NCI-H82 treated with DMSO at 0.1 percent for 48 hours (cell line): Measurements from ENCODE around the gene ARX.
A peak's percentile ranks its signal among the peaks of the same experiment; 100 is the strongest.

ENCODE experiments used
- DNase-seq: peaks from one replicate; lab custom pipeline; 2025; ENCODE audit not compliant: unreplicated experiment; lab: John Stamatoyannopoulos, UW

The ARX gene

DNA sequence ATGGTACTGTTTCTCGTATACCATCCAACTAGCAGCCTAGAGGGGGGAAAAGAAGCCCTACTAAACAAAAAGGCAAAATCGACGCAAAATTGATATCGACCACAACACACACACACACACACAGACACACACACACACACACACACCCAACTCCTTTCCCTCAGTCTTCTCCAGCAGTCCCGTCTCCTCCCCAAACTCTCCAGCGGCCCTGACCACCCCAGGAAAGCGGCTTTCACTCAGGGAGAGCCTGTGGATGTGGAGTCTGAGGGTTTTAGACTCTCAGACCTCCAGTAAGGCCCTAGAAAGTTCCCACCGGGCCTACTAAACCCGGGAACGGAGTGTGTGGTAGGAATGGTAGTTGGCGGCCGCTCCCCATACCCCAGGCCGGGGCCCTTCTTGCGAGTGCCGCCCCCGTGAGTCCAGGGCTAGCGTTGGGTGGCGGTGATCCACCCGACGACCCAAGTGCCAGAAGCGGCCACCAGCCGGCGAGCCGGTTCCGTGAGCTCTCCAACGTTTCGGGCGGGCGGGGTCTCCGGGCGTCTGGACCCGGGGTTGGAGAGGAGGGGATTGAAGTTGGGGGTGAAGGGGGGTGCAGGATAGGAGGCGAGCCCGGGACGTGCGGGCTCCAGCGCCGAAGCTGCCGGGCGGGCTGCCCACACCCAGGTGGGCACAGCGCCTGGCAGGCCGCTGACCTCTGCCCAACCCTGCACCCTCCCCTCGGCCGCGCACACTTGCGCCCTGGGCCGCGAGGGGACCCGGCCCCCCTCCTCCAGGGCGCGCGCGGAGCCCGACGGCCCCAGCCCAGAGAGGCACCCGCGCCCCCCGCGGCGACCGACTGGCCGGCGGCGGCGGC is 13.7 kb downstream of the ARX start:
- no peak for DNase-seq

DNA sequence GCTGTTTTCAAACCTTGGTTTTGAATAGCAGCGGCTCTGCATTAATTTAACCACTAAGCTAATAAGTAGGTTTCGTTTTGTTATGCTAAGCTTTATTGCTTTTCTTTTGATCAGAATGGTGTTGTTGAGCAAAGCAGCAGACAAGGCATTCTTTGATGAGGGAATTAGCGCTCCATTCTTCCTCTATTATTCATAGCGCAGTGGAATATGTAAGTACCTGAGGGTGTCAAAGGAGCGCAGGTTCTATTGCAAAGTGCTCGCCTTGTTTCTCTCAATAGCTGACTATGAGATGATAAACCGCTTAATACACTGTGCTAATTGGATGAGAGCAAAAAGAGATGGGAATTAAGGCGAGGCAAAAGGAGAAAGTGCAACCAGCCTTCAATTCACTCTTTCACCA is 16.3 kb downstream of the ARX start:
- DNase-seq, result peak; percentile 88

DNA sequence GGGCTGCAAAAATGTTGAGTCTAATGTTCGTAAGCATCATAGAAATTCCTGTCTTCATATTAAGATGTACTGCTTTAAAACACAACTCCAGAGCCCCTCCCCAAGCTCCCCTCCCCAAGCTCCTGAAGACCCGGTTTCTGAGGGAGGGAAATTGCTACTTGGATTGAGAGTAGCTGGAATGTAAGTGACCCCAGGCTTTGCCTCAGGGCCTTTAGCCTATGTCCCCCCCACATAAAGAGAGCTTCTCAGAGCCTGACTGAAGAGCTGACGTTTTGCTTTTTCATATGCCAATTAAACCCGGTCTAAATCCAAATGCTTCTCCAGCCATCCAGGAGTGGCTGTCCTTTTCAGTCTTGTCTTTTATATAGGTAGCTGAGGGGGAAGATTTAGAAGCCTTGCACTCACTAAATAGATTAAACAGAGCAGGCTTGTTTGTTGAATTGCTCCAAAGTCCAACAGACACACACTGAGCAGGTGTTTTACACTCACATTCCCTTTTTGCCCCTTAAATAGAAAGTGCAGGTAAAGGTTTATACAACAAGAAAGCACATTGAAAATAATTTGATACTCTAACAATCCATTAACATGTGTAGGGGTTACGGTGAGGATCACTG is 19.6 kb downstream of the ARX start:
- DNase-seq, result no peak

DNA sequence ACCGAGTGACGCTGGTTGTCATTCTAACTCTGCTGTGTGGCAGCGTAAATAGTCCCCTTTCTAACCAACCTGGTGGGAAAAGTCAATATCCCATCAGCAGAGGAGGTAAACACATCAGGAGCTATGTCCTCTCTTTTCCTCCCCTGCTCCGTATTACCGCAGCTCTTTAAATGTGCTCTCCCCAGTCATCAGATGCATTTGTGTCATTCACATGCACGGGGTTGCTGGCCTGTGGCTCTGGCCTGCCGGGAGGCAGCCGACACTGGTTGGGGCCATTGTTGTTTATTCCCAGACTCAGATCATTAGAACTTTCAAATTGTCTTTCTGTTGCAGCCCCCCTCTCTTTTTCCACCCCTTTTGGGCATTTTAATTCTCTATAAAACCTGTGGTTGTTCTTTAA is 21.9 kb downstream of the ARX start:
- no peak for DNase-seq

DNA sequence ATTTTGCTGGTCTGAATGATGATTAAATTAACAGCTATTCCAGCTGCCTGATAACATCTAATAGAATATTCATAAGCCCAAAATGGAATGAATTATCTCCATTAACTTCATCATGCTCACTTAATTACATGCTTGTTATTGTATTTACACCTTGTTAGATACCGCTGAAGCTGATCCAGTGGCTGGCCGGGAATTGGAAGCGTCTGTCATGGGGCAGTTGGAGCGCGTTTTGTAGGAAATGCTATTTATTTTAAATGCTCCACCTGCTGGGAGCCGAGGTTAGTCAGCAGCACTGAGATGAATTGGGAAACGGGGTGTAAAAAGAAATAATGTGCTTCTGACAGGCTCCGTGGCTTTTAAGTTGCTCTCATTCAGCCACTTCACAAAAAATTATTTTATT is 25.2 kb downstream of the ARX start:
- DNase-seq, result no peak

DNA sequence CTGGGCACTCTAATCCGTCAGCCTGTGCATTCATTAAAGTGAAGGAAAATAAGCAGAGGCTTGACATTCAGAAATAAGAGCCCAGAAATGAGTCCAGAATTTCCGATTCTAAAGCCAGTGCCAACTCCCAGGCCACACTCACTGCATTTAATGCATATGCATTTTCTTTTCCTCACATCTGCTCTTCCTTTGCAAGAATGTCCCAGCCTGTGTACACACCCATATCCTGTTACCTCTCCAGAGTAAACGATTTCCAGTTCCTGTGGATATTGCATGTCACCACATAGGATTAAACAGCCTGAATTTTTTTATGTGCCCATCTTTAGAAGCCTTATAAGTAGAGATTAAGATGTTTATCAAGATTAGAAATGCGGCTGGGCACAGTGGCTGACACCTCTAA is 27.5 kb downstream of the ARX start:
- peak; percentile 13 for DNase-seq

DNA sequence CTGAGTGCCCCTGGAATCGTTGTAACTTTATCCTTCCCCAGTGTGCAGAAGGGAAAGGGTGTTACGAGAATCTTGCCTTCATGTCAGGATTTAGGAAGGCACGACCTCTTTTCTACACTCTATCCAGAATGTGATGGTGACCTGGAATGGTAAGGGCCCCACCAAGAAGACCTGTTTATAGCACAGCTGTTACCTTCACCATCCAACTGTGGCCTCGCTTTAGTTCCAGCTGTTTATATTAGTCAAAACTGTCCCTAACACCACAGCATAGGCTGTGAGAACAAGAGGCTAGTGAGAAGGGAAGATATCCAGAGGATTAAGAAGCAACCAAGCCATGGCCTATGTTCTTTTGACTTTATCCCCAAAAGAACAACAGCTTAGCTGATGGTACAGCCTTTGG is 28.0 kb downstream of the ARX start:
- DNase-seq, result no peak

DNA sequence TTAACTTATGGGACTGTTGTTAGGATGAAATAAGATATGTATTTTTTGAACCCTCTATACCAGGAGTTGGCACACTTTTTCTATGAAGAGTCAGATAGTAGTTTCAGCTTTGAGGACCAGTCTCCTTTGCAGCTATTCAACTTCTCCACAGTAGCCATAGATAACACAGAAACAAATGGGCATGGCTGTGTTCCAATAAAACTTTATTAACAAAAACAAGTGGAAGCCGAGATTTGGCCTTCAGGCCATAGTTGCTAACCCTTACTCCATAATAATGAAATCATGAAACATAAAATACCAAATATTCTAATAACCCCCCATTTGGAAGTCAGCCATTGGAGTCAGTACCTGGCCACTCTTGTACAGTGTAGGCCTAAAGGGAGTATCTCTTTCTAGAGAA is 30.6 kb downstream of the ARX start:
- DNase-seq, result no peak

DNA sequence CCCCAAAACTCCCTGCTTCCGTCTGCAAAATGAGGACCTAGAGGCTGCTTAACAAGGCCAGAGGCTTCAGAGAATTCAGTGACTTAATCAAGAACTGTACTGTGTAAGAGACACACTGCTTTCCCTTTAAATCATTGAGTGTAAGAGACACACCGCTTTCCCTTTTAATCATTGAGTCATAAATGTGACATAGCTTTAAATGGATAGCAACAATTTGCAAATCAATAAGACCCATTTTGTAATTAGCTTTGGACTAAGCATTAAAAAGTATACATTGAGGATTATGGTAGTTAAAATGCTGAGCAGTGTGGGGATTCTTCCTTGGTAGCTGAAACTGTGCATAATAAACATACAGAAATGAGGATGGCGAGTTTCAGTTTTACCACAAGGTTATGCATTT is 31.8 kb downstream of the ARX start:
- DNase-seq, result no peak

DNA sequence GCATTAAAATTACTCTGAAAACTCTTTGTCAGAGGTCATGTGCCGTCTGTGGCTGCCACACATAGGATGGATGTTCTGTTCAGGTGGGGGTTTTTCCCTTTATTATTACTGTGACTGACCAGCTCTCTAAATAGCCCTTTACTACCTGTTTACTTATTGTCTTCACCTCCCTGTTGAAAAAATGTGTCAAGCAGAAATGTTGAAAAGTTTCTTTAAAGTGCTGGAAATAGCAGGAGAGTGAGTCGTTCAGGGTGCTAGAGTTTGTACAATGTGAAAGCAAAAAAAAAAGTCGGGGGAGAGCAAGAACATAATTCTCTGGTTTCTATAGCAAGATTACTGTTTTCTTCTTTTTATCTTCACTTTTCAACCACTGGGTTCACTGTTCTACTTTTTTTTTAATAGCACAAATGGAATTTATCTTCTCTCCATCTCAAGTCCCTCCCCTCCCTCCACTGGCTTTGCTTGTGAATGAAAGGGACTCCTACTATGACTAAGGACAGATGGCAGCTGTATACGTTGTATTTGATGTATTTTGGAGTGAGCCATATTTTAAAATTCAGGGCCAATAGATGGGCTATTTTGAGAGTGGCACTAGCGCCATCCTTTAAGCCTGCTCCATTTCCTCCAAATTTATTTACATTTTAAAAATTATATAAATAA is 33.3 kb downstream of the ARX start:
- no peak for DNase-seq

DNA sequence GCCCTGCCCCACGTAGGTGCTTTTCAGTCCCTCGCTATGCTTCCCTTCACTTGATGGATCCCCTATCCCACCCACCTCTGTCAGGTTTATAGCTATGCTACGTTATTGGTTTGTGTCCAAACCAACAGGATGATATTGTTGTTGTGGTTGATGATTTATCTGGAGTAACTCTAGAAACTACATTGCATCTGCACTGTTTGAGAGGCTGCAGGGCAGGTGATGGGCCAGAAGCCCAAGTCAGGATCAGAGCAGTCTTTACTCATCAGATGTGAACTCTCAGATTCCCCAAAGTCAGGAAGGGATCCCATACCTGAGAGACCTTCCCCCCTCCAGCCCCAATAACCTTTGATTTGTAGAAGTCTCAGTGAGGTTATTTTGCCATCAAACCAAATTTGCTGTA is 34.7 kb downstream of the ARX start:
- DNase-seq, result no peak

DNA sequence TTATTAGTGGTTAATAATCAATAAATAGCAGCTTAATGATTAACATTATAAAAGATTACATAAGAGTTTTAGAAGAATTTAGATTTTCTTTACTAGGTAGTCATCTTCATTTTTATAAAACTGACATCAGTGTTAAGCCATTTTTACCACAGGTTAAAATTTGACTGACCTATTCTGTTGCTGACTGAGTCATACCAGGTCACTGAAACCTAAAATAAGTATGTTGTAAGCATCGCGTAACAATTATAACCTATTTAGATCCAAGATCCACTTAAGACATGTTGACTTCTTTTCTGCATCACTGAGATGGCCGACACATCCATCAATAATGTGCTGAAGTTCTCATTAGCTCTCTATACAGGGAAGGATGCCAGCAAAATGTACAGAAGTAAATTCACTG is 36.7 kb downstream of the ARX start:
- no peak for DNase-seq

DNA sequence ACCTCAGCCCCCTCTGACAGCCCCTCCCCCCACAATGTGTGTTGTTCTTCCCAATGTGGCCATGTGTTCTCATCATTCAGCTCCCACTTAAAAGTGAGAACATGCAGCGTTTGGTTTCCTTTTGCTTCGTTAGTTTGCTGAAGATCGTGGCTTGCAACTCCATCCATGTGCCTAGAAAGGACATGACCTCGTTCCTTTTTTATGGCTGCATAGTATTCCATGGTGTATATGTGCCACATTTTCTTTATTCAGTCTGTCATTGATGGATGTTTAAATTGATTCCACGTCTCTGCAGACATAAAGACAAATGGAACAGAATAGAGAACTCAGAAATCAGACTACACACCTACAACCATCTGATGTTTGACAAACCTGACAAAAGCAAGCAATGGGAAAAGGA is 46.0 kb downstream of the ARX start:
- DNase-seq, result no peak

DNA sequence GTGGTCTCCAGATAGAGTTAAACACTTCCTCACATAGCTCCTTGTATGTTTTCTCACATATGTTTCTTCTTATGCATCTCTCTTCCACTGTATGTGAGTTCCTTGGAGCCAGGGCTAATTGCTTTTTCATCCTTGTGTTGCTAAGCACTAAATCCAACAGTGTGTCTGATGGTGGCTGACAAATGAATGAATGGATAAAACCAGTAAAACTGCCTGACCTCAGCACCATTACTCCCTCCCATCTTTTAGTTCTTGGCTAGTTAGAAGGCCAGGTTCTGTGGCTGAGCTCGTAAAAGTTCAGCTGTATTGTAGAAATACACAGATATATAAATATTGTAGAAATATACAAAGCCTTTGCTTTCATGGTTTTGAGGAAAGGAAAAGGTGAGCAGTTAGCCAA is 50.4 kb downstream of the ARX start:
- DNase-seq, result no peak

DNA sequence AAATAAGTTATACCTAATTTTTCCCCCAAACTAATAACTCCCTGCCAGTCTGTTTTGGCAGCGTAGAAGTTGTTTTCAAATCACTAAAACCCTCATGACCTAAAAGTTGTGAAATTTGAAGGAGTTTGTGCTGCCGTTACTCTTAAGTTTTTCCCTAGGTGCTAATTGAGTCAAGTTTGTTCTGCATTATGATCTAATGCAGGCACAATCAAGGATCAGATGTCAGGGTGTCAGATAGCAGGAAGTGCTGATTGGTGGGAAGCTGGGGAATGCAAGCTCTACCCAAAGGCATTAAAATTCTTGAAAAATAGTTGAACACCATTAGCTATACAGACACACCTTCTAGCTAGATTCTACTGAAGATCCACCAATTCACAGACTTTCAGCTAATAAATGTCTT is 51.9 kb downstream of the ARX start:
- no peak for DNase-seq

DNA sequence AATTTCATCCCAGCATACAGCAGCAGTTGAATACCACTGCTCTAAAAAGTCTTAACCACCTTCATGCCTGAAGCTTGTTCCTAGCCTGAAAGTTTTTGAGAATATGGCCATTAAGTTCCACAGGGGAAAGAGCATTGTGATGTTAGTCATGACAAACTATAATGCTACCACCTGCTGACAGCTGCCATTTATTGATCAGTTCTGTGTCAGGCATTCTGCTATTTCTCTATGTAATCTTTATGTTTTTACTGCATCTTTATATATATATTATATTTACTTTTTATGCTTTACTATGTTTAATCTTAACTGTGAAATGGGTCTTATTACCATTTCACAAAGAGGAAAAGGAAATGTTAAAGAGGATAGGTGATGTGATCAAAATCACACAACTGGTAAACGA is 54.0 kb downstream of the ARX start:
- DNase-seq, result no peak

DNA sequence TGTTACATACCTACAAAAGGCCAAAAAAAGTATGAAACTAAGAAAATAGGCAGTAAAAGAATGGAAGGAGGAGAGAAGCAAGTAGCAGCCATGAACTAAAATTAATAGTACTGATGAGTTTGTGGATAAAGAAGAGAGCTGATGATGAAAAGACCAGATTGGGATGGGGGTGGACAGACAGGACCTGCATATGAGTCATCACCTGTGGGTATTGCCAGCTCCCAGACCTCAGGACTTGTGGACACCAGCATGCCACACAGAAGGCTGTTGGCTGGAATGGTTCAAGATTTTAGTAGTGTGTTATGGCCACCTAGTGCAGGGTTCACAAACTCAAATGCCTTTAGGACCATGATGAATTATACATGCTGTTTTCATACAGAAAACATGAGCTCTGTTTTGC is 58.9 kb downstream of the ARX start:
- no peak for DNase-seq

DNA sequence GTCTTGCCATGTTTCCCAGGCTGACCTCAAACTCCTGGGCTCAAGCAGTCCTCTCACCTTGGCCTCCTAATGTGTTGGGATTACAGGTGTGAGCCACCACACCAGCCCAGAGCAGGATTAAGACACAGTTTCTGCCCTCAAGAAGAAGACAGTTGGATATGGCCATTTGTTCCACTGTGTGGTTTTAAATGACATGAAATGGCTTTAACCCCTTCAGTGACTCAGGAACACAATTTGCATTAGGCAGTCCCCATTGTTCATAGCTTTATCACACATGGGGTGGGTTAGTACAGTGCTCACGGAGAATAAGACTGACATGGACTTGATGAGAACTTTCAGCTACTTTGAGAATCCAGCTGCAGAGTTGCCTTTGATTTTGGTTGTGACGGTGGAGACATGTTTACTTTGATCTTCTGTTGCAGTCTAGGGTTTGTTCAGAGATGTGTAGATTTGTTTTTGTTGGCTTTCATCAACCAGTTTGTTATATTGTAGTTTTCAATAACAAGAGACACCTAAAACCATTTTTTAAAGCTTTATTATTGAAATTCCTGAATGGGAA is 60.3 kb downstream of the ARX start:
- DNase-seq, result no peak

DNA sequence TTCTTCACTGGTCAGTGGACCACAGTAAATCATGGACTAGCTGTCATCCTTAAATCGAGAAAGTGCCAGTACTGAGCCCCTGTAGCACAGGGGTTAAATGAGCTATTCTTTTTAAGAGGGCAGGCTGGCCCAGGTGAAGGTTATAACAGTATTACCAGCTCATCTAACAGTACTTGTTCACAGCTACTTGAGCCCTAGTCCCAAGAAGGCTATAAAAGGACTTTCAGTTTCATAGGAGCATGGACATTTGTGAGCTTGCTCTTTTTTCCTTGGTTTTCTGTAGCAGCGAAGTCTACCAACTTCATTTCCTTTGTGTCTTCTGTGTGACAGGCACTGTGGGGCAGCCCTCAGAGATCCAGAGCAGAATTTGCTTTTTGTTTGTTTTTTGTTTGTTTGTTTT is 61.0 kb downstream of the ARX start:
- no peak for DNase-seq
